GM12878 (cell line): ENCODE results near the gene RBL2. TPM values are rescaled to one million over a fixed set of nuclear protein-coding genes. Genes with fewer than 3 reads are reported as not detected.

Source experiments
- BCLAF1 ChIP-seq: fragments of 450-650 bp; IDR thresholded peaks from 2 replicates; pipeline ENCODE4 v1.6.1; 2017; ENCODE audit warnings: antibody characterized with exemption, mild to moderate bottlenecking, moderate library complexity
- BHLHE40 ChIP-seq, 2 experiments: fragments of 450-650 bp in 1 of 2; IDR thresholded peaks; 2 replicates each; pipeline ENCODE4 v1.6.1; 2011 to 2017; ENCODE audit warnings: low read depth in 2 of 2, borderline replicate concordance in 1 of 2, improper control_type of control experiment in 1 of 2, low read length in 1 of 2, mild to moderate bottlenecking in 1 of 2
- CEBPB ChIP-seq, 2 experiments: fragments of 150-350 bp in 1 of 2; IDR thresholded peaks; 2 replicates each; pipeline ENCODE4 v1.6.1; 2012 to 2014; ENCODE audit warnings: low read depth in 2 of 2, low read length in 2 of 2, borderline replicate concordance in 1 of 2, inconsistent platforms in 1 of 2
- DPF2 ChIP-seq: fragments of 450-650 bp; IDR thresholded peaks from 2 replicates; pipeline ENCODE4 v1.6.1; 2017; ENCODE audit warnings: mild to moderate bottlenecking
- ETV6 ChIP-seq, 2 experiments: fragments of 450-650 bp in 1 of 2; IDR thresholded peaks in 1 of 2; conservative IDR thresholded peaks in 1 of 2; 2 replicates each; pipeline ENCODE4 v1.6.1; 2014; ENCODE audit warnings: antibody characterized with exemption in 1 of 2, borderline replicate concordance in 1 of 2, low read depth in 1 of 2, mild to moderate bottlenecking in 1 of 2, moderate library complexity in 1 of 2
- JUNB ChIP-seq: IDR thresholded peaks from 2 replicates; pipeline ENCODE4 v1.6.1; 2016; ENCODE audit warnings: antibody characterized with exemption, mild to moderate bottlenecking
- KLF5 ChIP-seq: fragments of 450-650 bp; IDR thresholded peaks from 2 replicates; pipeline ENCODE4 v1.6.1; 2014; ENCODE audit warnings: mild to moderate bottlenecking; ENCODE audit not compliant: partially characterized antibody
- LARP7 ChIP-seq: fragments of 450-650 bp; IDR thresholded peaks from 2 replicates; pipeline ENCODE4 v1.6.1; 2017; ENCODE audit warnings: mild to moderate bottlenecking
- MEF2A ChIP-seq: IDR thresholded peaks from 2 replicates; pipeline ENCODE4 v1.6.1; 2011; ENCODE audit warnings: low read depth, mild to moderate bottlenecking, low read length, moderate library complexity; ENCODE audit not compliant: insufficient read depth
- MTA3 ChIP-seq: IDR thresholded peaks from 2 replicates; pipeline ENCODE4 v1.6.1; 2012; ENCODE audit warnings: low read length, inconsistent platforms, borderline replicate concordance
- NFXL1 ChIP-seq: fragments of 450-650 bp; IDR thresholded peaks from 2 replicates; pipeline ENCODE4 v1.6.1; 2017; ENCODE audit warnings: antibody characterized with exemption, mild to moderate bottlenecking, borderline replicate concordance
- PBX3 ChIP-seq: IDR thresholded peaks from 2 replicates; pipeline ENCODE4 v1.6.1; 2011; ENCODE audit warnings: mild to moderate bottlenecking, low read depth, low read length, moderate library complexity; ENCODE audit not compliant: insufficient replicate concordance
- SPI1 ChIP-seq: IDR thresholded peaks from 2 replicates; pipeline ENCODE4 v1.6.1; 2011; ENCODE audit warnings: low read depth, mild to moderate bottlenecking, low read length, moderate library complexity, borderline replicate concordance; ENCODE audit not compliant: insufficient read depth
- SUZ12 ChIP-seq: fragments of 200-600 bp; sonication (generic); IDR thresholded peaks from one replicate; pipeline ENCODE4 v1.6.1; 2018; ENCODE audit warnings: antibody characterized with exemption, mild to moderate bottlenecking; ENCODE audit not compliant: unreplicated experiment
- TCF7 ChIP-seq: IDR thresholded peaks from 2 replicates; pipeline ENCODE4 v1.6.1; 2014; ENCODE audit warnings: antibody characterized with exemption, borderline replicate concordance
- ZNF687 ChIP-seq: fragments of 450-650 bp; IDR thresholded peaks from 2 replicates; pipeline ENCODE4 v1.6.1; 2017; ENCODE audit warnings: mild to moderate bottlenecking, moderate library complexity
- ZSCAN29 ChIP-seq: fragments of 450-650 bp; IDR thresholded peaks from 2 replicates; pipeline ENCODE4 v1.6.1; 2017; ENCODE audit warnings: mild to moderate bottlenecking, moderate library complexity
- polyA plus RNA-seq, 11 experiments: library from polyadenylated mRNA; depleted of rRNA in 4 of 11; unstranded in 6 of 11; stranded (reverse) in 5 of 11; fragments of >200 nt; fragmentation: Nextera tagmentation in 4 of 11; fragmentation: Illumina TruSeq in 1 of 11; extraction: Ambion mirVana in 4 of 11; extraction: Trizol in 1 of 11; gene quantifications; 1 replicate in 1 of 11; 2 replicates in 10 of 11; pipeline versions ENCODE4 v1.2.1 to v1.2.3, GENCODE V29; 2011 to 2016; ENCODE audit warnings: inconsistent platforms in 2 of 11, missing spikeins in 2 of 11, low read depth in 1 of 11
- total RNA-seq, 4 experiments: library from RNA; depleted of rRNA in 3 of 4; stranded (reverse); fragments of >200 nt in 3 of 4; fragmentation: Illumina TruSeq in 1 of 4; extraction: Trizol in 1 of 4; gene quantifications; 2 replicates each; pipeline versions ENCODE4 v1.2.1 to v1.2.3, GENCODE V29; 2013 to 2021
- TF ChIP-seq, protein P1 (sequence below): IDR thresholded peaks from 2 replicates; pipeline ENCODE4 v1.6.1; 2012; ENCODE audit warnings: low read length, inconsistent platforms

Gene RBL2
- total and polyA plus RNA-seq, 10 of the 15 experiments (the other 5 are each of a cell fraction or from before 2014, with no cell fraction given), result 10.0 to 107 (median 39.0) TPM

DNA sequence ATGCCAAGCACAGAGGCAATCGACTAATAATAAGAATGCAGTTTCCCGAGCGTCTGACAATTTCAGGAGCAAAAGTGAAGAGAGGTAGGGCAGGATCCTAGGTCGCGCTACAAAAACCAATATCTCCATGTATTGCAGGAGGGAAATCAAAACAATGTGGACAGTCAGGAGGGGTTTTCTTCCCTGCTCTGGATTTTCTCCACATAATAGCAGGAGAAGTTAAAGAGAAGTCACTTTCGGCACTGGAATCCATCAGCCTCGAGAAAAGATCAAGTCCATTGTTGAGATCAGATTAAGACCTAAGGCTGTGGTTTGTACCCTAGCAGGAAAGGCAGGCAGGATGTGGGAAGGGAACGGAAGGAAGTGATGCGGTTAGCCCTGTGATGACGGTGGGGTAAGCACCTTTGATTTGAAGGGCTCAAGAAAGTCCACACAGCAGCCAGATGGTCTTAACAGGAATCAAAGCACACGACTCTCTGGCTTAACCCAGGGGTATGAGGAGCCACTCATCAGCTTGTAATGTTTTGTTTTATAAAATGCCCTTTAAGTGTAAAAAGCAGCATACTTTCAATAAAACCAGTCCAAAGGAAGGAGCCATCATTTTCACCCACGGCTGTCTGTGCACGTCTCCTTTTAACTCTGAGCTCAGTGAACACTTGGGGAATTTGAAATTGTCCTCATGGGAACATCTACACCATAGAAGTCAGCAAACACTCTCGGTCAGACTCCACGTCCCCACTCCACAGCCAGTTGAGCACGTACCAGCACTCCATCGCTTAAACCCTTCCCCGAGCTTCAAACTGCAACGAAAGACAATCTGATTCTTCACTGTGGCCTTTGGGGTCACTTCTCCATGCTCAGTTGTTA, 84.5 kb downstream of the RBL2 start (continued):
- TF ChIP-seq, protein P1, sequence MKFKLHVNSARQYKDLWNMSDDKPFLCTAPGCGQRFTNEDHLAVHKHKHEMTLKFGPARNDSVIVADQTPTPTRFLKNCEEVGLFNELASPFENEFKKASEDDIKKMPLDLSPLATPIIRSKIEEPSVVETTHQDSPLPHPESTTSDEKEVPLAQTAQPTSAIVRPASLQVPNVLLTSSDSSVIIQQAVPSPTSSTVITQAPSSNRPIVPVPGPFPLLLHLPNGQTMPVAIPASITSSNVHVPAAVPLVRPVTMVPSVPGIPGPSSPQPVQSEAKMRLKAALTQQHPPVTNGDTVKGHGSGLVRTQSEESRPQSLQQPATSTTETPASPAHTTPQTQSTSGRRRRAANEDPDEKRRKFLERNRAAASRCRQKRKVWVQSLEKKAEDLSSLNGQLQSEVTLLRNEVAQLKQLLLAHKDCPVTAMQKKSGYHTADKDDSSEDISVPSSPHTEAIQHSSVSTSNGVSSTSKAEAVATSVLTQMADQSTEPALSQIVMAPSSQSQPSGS, result peak; percentile 81
- TF ChIP-seq TCF7 (0 out of 2 replicates have a peak, but pooled peaks have one; percentile 28), SUZ12 (no peak), BCLAF1 (no peak), KLF5 (peak; percentile 35), DPF2 (peak; percentile 86), JUNB (peak; percentile 51), MTA3 (peak; percentile 94), NFXL1 (no peak), ETV6 (conservative IDR thresholded peaks at IDR 0.05 in 1 of 2, IDR thresholded peaks at IDR 0.05 in 1 of 2; ENCODE audit: borderline replicate concordance in 1 of 2, low read depth in 1 of 2) (peak in 1 of 2 experiments; percentile 100; a peak in 2 of 4 replicates), LARP7 (0 out of 2 replicates have a peak, but pooled peaks have one; percentile 26), PBX3 (no peak), ZSCAN29 (peak; percentile 16; the same call in 1 of the 2 replicates), SPI1 (peak; percentile 53; the same call in 1 of the 2 replicates), ZNF687 (peak; percentile 73), CEBPB (IDR thresholded peaks at IDR 0.05; ENCODE audit: borderline replicate concordance in 1 of 2, low read depth in 2 of 2, low read length in 2 of 2) (0 out of 4 replicates have a peak, but pooled peaks of 1 of the 2 experiments have one; percentile 26), BHLHE40 (IDR thresholded peaks at IDR 0.05; ENCODE audit: borderline replicate concordance in 1 of 2, low read depth in 2 of 2, low read length in 1 of 2) (peak; percentile 39 to 47; a peak in 1 of 4 replicates), MEF2A (0 out of 2 replicates have a peak, but pooled peaks have one; percentile 33)
